GM18505 (cell line): ENCODE data around the gene CTNNB1.
"Not testable (repeated sequence)": the region's sequence is repeated elsewhere in the genome, so short reads cannot be mapped to it uniquely, and the experiment has no call there.

Experiments
- ATAC-seq: cut with Tn5 transposase; IDR thresholded peaks from one replicate; pipeline ENCODE4 v1.9.1; 2021; ENCODE audit not compliant: unreplicated experiment
- POLR2A ChIP-seq: IDR thresholded peaks from 4 replicates; pipeline ENCODE4 v1.6.1; 2011; ENCODE audit warnings: borderline replicate concordance; ENCODE audit not compliant: insufficient read depth, insufficient read length; ENCODE audit errors: extremely low read depth

The CTNNB1 gene

GRCh38 chr3:41272667-41273066 is 73.4 kb downstream of the CTNNB1 start:
- no peak for ATAC-seq

GRCh38 chr3:41274944-41275668 is 75.8 kb downstream of the CTNNB1 start:
- ATAC-seq: no peak
- TF ChIP-seq POLR2A: no peak

More at GRCh38 chr3:41272667-41273066, 73.4 kb downstream of the CTNNB1 start:
- TF ChIP-seq POLR2A: no peak

GRCh38 chr3:41276191-41276590 is 76.9 kb downstream of the CTNNB1 start:
- no peak for TF ChIP-seq POLR2A
- ATAC-seq: no peak

GRCh38 chr3:41277790-41278465 is 78.6 kb downstream of the CTNNB1 start:
- no peak for ATAC-seq
- no peak for TF ChIP-seq POLR2A

- ATAC-seq: not testable (repeated sequence)
Observed at GRCh38 chr3:41284934-41285333, 85.6 kb downstream of the CTNNB1 start.

GRCh38 chr3:41286305-41286704 is 87.0 kb downstream of the CTNNB1 start:
- no peak for TF ChIP-seq POLR2A
- ATAC-seq: no peak

- ATAC-seq: no peak
- TF ChIP-seq POLR2A: no peak
Observed at GRCh38 chr3:41288785-41289184, 89.5 kb downstream of the CTNNB1 start.
